Transverse colon (tissue), 4 donors: ENCODE measurements around the gene CHRM4. TPM values are rescaled to one million over a fixed set of nuclear protein-coding genes. Genes with fewer than 3 reads are reported as not detected.
A peak's percentile ranks its signal among the peaks of the same experiment; 100 is the strongest.

ENCODE experiments used
- DNase-seq: peaks from one replicate; pipeline ENCODE4 v3.0.0-alpha.2; 2019
- H3K27ac ChIP-seq, 4 donors: fragments of 200-600 bp; sonication (generic); 2 replicates each; pipeline ENCODE4 v1.5.1; 2016 to 2018; ENCODE audit warnings: inconsistent platforms in 4 of 4
- H3K27me3 ChIP-seq: fragments of 200-600 bp; sonication (generic); 2 replicates; pipeline ENCODE4 v1.5.1; 2017; ENCODE audit warnings: inconsistent platforms
- H3K36me3 ChIP-seq, 4 donors: fragments of 200-600 bp; sonication (generic); 2 replicates each; pipeline ENCODE4 v1.5.1; 2017 to 2019; ENCODE audit warnings: inconsistent platforms in 4 of 4
- H3K4me1 ChIP-seq, 4 donors: fragments of 200-600 bp; sonication (generic); 2 replicates each; pipeline ENCODE4 v1.5.1; 2017 to 2020; ENCODE audit warnings: inconsistent platforms in 4 of 4
- H3K4me3 ChIP-seq, 4 donors: fragments of 200-600 bp; sonication (generic); 1 replicate in 1 of 4; 2 replicates in 3 of 4; pipeline versions ENCODE4 v1.5.1 to v1.6.1; 2017 to 2019; ENCODE audit warnings: inconsistent platforms in 4 of 4
- H3K9me3 ChIP-seq, 2 donors: fragments of 200-600 bp; sonication (generic); 2 replicates each; pipeline ENCODE4 v1.5.1; 2017 to 2019; ENCODE audit warnings: inconsistent platforms in 2 of 2
- CTCF ChIP-seq, 5 experiments: fragments of 200-600 bp in 3 of 5; fragments of 450-650 bp in 2 of 5; sonication (generic) in 3 of 5; IDR thresholded peaks; 1 replicate in 2 of 5; 2 replicates in 3 of 5; pipeline ENCODE4 v1.5.1; 2016 to 2017; ENCODE audit warnings: antibody characterized with exemption in 5 of 5, inconsistent platforms in 3 of 5, mild to moderate bottlenecking in 2 of 5, moderate library complexity in 1 of 5
- EP300 ChIP-seq: sonication (generic); formaldehyde crosslinking; IDR thresholded peaks from one replicate; pipeline ENCODE4 v1.6.1; 2017; ENCODE audit warnings: antibody characterized with exemption, low read depth
- POLR2A ChIP-seq: fragments of 450-650 bp; IDR thresholded peaks from one replicate; pipeline ENCODE4 v1.6.1; 2016; ENCODE audit warnings: antibody characterized with exemption, mild to moderate bottlenecking, moderate library complexity
- POLR2AphosphoS5 ChIP-seq, 3 donors: sonication (generic); formaldehyde crosslinking; IDR thresholded peaks; one replicate each; pipeline ENCODE4 v1.6.1; 2016; ENCODE audit warnings: antibody characterized with exemption in 3 of 3
- WGBS, 2 donors: methylation state at CpG; one replicate each; pipeline ENCODE4 v1.1.5; 2018; ENCODE audit warnings: low coverage in 1 of 2; 5-methylcytosine and 5-hydroxymethylcytosine counted together
- in situ Hi-C, 4 donors: fragments of 200-750 bp; cut with MboI; loops; one replicate each; pipeline versions ENCODE4 v1.15.0 to v1.15.1; 2017; ENCODE audit warnings: low sequenced_read_pairs in 3 of 4, low pct_ligation_motif_present in 1 of 4, low pct_unique_long_range_greater_than_20kb in 1 of 4
- intact Hi-C: fragments of 100-400 bp; cut with DNase I; formaldehyde crosslinking; loops from one replicate; pipeline ENCODE4 v1.15.1; 2023; ENCODE audit warnings: low total_unique reads
- total RNA-seq, 4 donors: library from RNA; depleted of rRNA; stranded (reverse); fragments of >200 nt; gene quantifications; one replicate each; pipeline ENCODE4 v1.1.0, GENCODE V29; 2016

The CHRM4 gene
- total RNA-seq, 4 donors from 2014 or later: 0.82 to 3.3 TPM; not detected in 2

DNA sequence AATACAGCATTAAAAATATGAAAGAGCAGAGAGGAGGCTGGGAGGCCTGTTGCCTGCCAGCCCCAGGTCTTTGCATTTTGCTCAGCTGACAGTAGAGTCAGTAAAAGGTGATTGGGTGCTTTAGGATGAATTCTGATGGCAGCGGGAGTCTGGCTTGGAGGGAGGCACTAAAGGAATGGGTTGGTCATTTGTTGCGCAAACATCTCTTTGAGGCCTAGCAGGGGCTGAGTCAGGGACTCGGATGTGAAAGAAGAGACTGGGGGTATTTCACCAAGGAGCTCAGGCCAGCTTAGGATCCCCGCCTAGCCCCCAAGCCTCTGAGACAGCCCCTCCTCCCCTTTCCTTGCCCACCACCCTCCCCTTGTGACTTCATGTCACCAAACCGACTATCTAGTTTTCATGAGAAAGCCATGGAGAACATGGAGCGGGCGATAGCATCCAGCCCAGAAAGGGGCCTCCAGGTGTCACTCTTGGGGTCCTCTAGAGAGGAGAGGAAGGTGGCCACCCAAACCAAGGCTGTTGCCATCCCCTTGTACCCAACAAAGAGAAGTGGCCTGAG is 34.6 kb downstream of the CHRM4 start:
- Histone ChIP-seq H3K4me1 (peaks cover 3 to 35% (median 14%) of the 10 kb centered on the region in 4 donors), H3K27ac (no peak overlapping the region), H3K27me3 (no peaks in the 10 kb centered on the region), H3K36me3 (no peaks in the 10 kb centered on the region), H3K4me3 (no peak overlapping the region), H3K9me3 (no peaks in the 10 kb centered on the region)
- in situ Hi-C loops (no loop called here), intact Hi-C loops (no loop called here)
- WGBS, 2 donors: 88 to 93% methylated on average over 3 to 7 of the region's 7 CpGs
- no peak for TF ChIP-seq EP300
- TF ChIP-seq POLR2AphosphoS5 (IDR thresholded peaks at IDR 0.05): no peak
- TF ChIP-seq POLR2A: no peak
- no peak for TF ChIP-seq CTCF (IDR thresholded peaks at IDR 0.05)
- no peak for DNase-seq

GRCh38 chr11:46353698-46354097 is 37.9 kb downstream of the CHRM4 start:
- H3K36me3 ChIP-seq: no peaks in the 10 kb centered on the region
- no peak overlapping the region for H3K27ac ChIP-seq
- H3K4me1 ChIP-seq: peaks cover 9 to 41% (median 15%) of the 10 kb centered on the region in 4 donors
- intact Hi-C loops (no loop called here), in situ Hi-C loops (no loop called here)
- 68% methylated on average over 8 of the region's 9 CpGs; no CpG with 5 or more reads in 1 of the 2 donors for WGBS, 2 donors
- H3K27me3 ChIP-seq: no peaks in the 10 kb centered on the region
- TF ChIP-seq POLR2A (no peak), EP300 (no peak), POLR2AphosphoS5 (IDR thresholded peaks at IDR 0.05) (no peak), CTCF (IDR thresholded peaks at IDR 0.05) (no peak)
- H3K9me3 ChIP-seq: no peaks in the 10 kb centered on the region
- no peak for DNase-seq
- H3K4me3 ChIP-seq: no peak overlapping the region

- in situ Hi-C loops (no loop called here), intact Hi-C loops (no loop called here)
- 70% methylated on average over 19 of the region's 33 CpGs; no CpG with 5 or more reads in 1 of the 2 donors for WGBS, 2 donors
- no peaks in the 10 kb centered on the region for H3K9me3 ChIP-seq
- H3K4me3 ChIP-seq: no peak overlapping the region
- H3K27me3 ChIP-seq: no peaks in the 10 kb centered on the region
- no peaks in the 10 kb centered on the region for H3K36me3 ChIP-seq
- peak; percentile 41 for DNase-seq
- H3K27ac ChIP-seq: no peak overlapping the region
- peaks cover 16 to 41% (median 24%) of the 10 kb centered on the region in 4 donors for H3K4me1 ChIP-seq
- TF ChIP-seq POLR2A (no peak), POLR2AphosphoS5 (IDR thresholded peaks at IDR 0.05) (no peak), CTCF (IDR thresholded peaks at IDR 0.05) (peak; percentile 69 to 76 (median 71)), EP300 (no peak)
These were observed 39.3 kb downstream of the CHRM4 start for GRCh38 chr11:46352063-46352841.

- TF ChIP-seq CTCF (IDR thresholded peaks at IDR 0.05) (no peak), POLR2A (no peak), EP300 (no peak)
- intact Hi-C loops (no loop called here), in situ Hi-C loops (no loop called here)
- peaks cover 16 to 35% (median 26%) of the 10 kb centered on the region in 4 donors for H3K4me1 ChIP-seq
- no peaks in the 10 kb centered on the region for H3K36me3 ChIP-seq
- no peaks in the 10 kb centered on the region for H3K9me3 ChIP-seq
- H3K27ac ChIP-seq: no peak overlapping the region
- H3K4me3 ChIP-seq: no peak overlapping the region
- H3K27me3 ChIP-seq: no peaks in the 10 kb centered on the region
- WGBS, 2 donors: 82% methylated on average over 5 of the region's 5 CpGs; no CpG with 5 or more reads in 1 of the 2 donors
- no peak for DNase-seq
These were observed 40.0 kb downstream of the CHRM4 start for GRCh38 chr11:46351606-46352005.
